Activated T-cell treated with anti-CD3 and anti-CD28 coated beads for 48 hours (primary cell): Measurements from ENCODE around the gene PFKFB1.
"Not testable (repeated sequence)": the region's sequence is repeated elsewhere in the genome, so short reads cannot be mapped to it uniquely, and the experiment has no call there.

ENCODE experiments used
- DNase-seq: peaks from one replicate; pipeline ENCODE4 v3.0.0-alpha.2; 2020; ENCODE audit warnings: low read depth

Gene PFKFB1

DNA sequence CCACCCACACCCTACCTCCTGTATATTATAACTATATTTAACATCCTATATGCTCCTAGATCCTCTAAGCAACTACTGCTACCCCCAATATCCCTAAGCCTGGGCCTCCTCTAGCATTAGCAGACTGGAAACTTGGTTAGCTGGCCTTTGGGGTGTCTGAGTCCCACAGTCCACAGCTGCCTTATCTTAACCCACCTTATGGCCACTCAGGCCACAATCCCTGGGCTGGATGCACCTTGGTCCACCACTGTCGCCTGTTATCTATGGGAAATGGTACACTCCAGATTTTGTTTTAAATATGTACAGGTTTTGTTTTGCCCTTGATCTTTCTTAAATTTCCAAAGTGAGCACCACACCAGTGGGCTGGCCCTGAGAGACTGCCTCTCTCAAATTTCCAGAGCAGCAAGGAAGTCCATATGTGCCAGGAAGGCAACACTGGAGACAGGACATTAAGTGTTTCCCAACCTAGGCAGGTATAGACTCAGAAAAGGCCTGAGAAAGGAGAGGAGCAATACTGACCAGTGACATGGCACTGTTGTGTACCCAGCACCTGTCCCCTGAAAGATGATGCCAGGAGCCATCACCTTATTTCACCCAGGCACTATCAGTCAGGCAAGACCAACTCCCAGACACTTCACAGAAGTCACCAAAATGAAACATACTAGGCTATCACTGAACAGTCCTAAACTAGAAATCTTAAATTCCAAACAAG lies 921 bp downstream of the PFKFB1 start:
- no peak for DNase-seq

DNA sequence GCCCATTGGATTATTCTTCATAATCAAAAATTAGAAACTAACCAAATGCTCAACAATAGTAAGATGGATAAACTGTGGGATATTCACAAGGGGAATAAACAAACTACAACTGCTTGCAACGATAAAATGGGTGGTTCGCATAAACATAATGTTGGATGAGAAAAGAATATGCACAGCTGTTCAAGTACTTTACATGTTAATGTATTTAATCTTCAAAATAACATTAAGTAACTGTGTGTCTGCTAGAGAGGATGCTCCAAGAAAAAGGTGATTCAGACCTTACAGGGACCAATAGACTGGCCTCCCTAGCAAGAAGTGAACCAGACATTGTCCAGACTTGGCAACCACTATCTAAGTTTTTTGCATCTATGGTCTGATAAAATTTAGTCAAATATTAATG lies 2.3 kb downstream of the PFKFB1 start:
- DNase-seq, result no peak

DNA sequence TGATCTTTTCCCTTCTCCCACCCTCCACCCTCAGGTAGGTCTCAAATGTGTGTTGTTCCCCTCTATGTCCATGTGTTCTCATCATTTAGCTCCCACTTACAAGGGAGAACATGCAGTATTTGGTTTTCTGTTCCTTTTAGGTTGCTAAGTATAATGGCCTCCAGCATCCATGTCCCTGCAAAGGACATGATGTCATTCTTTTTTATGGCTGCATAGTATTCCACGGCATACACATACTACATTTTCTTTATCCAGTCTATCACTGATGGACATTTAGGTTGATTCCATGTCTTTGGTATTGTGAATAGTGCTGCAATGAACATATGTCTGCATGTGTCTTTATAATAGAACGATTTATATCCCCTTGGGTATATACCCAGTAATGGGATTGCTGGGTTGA lies 10.7 kb downstream of the PFKFB1 start:
- DNase-seq, result not testable (repeated sequence)

DNA sequence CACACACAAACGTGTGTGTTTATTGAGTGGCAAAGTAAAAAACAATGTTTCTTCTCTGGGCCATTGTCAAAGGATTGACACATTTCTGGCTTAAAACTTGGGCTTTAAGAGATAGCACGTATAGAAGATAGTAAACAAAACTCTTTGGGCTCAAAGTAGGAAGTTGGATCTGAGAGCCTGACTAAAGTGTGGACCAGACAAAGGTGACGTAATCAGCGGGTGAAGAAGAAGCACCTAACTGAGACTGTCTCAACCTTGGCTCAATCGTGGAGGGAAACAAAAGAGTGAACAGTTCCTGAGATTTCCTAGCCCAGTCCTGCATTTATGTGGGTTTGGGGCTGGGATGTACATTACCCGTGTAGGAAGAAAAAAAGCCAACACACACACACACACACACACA lies 13.7 kb downstream of the PFKFB1 start:
- DNase-seq, result no peak

DNA sequence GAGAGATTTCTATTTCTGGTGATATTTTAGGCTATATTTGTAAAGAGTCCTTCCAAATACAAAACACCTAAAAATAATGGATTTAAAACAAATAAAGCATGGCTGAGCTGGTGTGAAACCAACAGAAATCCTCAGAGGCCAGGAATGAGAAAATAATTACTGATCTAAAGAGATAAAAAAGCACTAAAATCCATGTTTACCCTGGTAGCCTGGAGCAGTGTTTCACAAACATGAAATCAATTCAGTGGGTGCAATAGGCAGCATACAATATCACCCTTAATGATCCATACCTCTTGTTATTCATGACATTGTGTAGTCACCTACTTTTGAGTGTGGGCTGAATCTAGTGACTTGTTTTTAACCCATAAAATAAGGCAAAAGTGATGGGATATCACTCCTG lies 14.6 kb downstream of the PFKFB1 start:
- DNase-seq, result no peak

DNA sequence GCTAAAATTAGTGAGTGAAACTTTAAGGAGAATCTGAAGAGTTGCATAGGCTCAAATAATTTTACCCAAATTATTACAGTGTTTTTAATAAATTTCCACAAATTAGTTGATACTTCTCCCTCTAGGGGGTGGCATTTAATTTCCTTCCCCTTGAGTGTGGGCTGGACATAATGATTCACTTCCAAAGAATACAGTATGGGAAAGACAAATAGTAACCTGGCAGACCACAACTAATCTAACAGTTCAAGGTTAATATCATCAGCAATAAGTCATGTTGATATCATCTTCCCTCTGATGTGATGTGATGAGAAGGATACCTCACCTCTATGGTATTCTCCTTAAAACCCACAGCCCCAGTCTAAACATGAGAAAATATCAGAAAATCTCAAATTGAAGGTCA lies 15.5 kb downstream of the PFKFB1 start:
- no peak for DNase-seq

DNA sequence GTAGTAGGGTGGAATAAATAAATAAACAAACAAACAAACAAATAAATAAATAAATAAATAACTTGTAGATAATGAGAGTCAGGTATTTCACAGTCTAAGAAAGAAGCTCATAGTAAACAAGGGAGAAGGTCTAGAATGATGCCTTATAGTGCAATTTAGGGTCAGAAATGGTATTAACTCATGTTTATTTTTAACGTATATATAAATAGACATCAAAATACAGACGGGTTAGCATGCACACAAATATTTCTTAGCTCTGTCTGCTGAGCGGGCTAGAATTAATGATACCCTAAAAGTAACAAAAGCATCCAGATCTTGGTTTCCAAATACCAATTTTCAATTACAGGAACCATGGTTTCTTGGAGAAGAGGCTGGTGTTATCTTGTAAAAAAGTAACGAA lies 16.6 kb downstream of the PFKFB1 start:
- no peak for DNase-seq

DNA sequence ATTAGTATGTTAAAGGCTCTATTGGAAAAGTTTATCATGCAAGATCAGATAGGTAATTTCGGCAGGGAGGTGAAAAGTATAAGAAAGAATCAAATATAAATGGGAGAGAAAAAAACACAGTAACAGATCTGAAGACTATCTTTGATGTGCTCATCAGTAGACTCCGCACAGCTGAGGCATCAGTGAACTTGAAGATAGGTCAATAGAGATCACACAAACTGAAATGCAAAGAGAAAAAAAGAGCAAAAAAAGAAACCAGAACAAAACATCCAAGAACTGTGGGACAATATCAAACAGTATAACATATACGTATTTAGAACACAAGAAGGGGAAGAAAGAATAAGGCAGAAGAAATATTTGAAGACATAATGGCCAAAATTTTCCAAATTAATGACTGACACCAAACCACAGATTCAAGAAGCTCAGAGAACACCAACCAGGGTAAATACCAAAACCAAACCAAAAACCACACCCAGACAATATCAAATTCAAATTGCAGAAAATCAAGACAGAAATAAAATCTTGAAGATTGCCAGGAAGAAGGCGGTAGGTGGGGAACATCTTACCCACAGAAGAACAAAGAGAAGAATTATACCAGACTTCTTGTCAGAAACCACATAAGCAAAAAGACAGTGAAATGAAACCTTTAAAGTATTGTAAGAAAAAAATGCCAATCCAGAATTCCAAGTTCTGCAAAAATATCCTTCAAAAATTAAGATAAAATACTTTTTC lies 29.1 kb downstream of the PFKFB1 start:
- no peak for DNase-seq

DNA sequence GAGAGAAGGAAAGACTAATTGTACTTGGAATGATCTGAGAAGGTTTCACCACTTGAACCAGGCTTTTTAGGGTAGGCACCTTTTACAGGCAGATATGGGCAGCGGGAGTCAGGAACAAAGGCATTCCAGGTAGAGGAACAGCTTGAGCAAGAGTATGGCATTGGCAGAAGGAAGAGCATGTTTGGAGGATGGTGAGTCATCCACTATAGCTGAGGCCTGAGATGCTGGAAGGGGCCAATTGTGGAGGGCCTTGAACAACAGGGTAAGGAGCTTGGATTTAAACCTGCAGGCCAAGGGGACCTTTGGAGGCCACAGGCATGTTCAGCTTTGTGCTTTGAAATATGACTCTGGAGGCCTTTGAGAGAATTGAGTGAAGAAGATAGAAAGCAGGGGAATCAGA lies 32.2 kb downstream of the PFKFB1 start:
- no peak for DNase-seq

DNA sequence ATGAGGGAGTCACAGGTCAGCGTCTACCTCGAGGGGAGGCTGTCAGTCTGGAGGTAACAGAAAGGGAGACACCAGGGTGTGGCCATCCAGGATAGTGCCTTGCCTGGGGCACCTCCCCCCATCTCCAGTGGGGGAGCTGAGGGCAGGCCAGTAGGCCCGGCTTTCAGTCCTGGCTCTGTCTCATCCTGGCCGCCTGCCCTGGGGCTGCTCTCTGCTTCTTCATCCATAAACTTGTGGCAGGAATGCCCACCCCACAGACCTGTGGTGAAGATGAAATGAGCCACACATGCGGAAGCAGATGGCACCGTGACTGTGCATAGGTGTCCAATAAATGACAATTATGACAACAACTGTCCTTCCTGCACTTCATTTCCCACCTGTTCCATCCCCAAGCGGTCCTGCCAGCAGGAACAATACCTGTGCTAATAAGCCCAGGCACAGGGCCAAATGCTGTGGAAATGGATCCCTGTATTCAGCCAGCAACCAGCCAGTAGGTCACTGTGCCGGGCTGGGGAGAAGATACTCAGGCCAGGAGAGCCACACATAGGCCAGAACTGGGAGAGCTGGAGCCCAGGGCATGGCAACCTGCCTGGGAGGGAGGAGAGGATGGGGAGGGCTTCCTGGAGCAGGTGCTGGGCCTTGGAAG lies 43.1 kb downstream of the PFKFB1 start:
- no peak for DNase-seq

DNA sequence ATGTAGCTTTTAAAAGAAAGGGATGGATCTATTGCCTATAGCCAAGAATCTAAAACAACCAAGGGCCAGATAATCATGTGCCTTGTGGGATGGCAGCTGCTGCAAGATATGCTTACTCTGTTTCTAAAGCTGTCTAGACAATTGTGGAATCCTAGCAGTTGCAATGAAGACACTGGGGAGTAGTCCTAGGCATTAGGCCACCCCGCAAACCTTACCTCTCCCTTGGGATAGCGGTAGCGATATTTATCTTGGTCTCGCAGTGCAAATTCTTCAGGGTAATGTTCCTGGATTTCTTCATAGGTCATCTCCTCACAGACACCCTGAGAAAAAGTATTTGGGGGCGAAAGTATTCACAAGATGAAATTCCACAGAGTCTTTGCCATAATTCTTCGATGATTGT lies 48.8 kb downstream of the PFKFB1 start:
- DNase-seq, result no peak

DNA sequence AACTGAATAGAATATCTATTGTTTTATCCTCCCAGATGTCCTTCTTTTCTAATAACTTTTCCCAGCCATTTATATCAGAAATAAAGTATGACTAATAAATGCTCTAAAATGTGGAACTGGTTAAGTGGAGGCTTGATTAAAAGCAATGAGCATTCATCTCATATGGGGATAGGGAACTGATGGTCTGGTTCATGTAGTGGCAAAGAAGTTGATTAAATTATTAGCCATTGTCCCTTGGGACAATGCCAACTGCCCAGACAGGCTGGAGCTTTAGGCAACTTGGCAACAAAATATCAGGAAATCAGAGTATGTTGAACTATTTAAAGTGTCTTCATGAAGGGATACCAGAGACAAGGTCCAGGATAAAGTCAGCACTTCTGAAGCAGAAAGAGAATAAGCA lies 49.2 kb downstream of the PFKFB1 start:
- no peak for DNase-seq

DNA sequence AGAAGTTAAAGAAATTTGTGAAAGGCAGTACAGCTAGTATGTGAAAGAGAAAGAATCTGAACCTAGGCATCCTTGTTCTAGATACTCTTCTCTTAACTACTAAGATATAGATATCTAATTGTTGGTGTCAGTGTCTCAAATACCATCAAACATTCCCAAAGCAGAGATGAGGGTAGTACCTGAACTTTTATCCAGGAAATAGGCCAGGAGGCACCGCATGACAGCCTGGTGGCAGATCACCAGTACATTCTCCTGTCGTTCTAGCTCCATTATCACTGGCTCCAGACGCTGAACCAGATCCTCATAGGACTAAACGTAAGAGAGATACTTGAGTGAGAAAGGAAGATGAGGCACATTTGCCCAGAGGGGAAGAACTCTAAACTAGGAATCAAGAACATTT lies 56.6 kb downstream of the PFKFB1 start:
- DNase-seq, result no peak

DNA sequence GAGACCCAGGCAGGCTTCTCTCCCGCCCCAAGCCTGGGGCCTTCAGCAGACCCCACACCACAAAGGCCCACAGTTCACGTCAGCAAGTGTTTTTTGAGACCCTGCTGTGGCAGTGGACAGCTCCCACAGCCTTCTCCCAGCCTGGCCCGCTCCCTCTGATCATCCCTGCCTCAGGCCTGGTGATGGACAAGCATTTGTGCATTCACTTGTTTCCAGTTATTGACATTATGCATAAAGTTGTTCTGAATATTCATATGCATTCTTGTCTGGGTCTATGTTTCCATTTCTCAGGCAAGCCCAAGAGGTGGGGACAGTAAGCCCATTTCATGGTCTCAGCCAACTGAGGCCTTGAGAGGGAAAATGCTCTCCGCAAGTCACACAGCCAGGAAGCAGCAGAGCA lies 58.7 kb downstream of the PFKFB1 start:
- no peak for DNase-seq

DNA sequence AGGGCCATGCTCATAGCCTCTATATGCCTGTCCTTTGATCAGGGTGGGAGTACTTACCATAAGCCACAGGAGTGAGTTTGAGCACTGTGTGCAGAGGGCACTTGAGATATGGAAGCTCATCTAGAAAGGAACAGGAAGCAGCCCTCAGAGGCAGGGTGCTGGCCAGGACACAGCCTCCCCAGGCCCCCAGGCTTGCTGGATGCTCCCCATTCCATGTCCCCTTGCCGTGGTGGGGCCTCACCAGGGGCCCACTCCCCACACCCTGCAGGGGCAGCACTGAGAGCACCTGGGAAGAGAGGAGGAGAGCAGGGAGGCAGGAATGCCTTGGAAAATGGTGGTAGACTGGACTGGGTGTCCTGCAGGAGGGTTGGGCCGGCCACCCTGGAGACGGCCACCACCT lies 59.1 kb downstream of the PFKFB1 start:
- no peak for DNase-seq

DNA sequence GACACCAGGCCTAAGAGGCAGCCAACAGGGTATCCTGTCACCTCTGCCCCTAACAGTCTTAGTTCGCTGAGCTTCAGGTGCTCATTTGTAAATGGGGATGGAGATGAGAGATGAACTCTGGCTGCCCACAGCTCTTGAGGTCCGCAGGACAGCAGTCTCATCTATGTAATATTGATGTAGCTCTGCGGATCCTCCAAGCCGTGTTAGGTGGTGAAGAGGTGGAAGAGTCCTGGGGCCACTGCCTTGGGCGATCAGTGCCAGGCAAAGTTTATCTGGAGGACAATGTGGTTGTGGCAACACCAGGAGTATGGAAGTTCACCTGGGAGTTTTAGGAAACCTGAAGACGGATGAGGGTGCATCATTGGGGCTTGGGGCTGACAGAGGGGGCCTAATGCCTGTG lies 59.9 kb downstream of the PFKFB1 start:
- no peak for DNase-seq

DNA sequence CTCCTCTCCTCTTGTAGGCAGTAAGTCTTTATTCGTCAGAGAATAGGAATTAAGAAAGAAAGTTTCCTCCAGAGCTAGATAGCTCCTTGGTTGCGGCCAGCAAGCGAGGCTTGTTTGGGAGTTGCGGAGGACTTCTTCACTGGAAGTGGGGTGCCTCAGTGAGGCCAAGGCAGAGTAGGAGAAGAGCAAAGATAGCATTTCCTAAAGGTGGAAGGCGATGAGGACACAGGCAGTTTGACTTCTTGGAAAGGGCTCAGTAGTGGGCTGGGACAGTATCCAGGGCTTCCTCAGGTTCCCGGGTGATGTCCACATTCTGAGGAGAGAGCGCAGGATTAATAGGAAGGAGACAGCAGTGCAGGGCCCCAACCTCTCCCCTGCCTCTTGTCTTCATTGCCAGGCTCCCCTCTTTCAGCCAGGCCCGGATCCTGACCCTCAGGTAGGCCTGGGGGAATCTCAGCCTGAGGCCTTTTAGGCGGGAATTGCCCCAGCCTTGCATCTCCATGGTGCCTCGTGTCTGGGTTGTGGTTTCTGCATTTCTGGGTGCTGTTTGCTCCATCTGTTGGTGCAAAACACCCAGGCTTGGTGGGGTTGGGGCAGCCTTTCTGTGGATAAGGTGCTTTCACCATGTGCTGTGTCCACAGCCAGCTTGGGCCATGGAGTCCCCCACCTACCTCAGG lies 60.7 kb downstream of the PFKFB1 start:
- no peak for DNase-seq

DNA sequence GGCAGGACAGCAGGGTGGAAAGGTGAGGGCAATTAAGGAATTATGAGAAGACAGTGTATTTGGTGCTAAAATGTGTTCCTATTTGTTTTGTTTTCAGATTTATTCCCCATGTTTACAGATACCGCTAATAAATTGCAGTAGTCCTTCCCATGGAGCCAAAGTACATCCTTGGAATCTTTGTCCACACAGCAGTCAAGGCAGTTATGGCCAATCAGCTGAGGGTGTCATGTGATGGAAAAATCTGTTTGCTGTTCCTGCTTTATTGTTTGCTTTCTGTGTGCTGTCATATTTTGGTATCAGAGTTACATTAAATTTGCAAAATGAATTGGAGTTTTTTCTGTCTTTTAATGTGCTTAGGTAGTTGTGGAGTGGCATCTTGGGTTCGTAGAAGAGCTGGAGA lies 62.9 kb downstream of the PFKFB1 start:
- no peak for DNase-seq

DNA sequence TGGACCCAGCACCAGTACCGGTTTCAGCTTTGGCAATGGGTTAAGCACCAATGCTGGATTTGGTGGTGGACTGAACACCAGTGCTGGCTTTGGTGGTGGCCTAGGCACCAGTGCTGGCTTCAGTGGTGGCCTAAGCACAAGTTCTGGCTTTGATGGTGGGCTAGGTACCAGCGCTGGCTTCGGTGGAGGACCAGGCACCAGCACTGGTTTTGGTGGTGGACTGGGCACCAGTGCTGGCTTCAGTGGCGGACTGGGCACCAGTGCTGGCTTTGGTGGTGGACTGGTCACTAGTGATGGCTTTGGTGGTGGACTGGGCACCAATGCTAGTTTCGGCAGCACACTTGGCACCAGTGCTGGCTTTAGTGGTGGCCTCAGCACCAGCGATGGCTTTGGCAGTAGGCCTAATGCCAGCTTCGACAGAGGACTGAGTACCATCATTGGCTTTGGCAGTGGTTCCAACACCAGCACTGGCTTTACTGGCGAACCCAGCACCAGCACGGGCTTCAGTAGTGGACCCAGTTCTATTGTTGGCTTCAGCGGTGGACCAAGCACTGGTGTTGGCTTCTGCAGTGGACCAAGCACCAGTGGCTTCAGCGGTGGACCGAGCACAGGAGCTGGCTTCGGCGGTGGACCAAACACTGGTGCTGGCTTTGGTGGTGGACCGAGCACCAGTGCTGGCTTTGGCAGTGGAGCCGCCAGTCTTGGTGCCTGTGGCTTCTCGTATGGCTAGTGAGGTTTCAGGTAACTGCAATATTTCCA lies 63.5 kb downstream of the PFKFB1 start:
- no peak for DNase-seq

DNA sequence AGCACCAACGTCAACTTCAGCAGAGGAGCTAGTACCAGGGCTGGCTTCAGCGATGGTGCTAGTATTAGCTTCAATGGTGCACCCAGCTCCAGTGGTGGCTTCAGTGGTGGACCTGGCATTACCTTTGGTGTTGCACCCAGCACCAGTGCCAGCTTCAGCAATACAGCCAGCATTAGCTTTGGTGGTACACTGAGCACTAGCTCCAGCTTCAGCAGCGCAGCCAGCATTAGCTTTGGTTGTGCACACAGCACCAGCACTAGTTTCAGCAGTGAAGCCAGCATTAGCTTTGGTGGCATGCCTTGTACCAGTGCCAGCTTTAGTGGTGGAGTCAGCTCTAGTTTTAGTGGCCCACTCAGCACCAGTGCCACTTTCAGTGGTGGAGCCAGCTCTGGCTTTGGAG lies 65.1 kb downstream of the PFKFB1 start:
- DNase-seq, result no peak

DNA sequence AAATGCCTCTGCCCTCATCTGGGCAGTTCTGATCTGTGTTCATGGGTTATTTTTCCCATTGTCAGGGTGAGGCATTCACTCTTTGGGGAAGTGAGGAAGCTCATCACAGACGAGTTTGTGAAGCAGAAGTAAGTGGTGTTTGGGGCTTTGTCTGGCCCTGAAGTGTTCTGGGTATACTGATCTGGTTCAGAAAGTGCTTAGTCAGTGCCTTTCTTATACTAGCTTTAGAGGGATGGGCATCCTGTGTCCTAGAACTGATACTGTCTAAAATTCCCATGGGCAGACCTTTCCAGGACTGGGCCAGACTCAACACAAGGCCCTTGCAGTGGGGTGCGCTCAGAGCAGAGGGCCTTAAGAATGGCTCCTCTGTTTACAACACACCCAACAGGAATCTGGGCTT lies 67.0 kb downstream of the PFKFB1 start:
- DNase-seq, result no peak

DNA sequence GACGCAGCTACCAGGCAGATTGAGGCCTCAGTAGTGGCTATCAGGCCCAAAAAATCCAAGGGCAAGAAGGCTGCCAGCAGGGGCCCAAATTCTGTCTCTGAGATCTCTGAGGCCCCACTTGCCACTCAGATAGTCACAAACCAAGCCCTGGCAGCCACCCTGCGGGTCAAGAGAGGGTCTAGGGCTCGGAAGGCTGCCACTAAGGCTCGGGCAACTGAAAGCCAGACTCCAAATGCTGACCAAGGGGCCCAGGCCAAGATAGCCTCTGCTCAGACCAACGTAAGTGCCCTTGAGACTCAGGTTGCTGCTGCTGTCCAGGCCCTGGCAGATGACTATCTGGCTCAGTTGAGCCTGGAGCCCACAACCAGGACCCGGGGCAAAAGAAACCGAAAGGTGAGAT lies 70.6 kb downstream of the PFKFB1 start:
- DNase-seq, result no peak
